Measurements from ENCODE around the gene MED8. TPM values are rescaled to one million over a fixed set of nuclear protein-coding genes. Genes with fewer than 3 reads are reported as not detected.

The MED8 gene
- total RNA-seq, 1 experiment from 2014 or later, result 36.0 TPM

DNA sequence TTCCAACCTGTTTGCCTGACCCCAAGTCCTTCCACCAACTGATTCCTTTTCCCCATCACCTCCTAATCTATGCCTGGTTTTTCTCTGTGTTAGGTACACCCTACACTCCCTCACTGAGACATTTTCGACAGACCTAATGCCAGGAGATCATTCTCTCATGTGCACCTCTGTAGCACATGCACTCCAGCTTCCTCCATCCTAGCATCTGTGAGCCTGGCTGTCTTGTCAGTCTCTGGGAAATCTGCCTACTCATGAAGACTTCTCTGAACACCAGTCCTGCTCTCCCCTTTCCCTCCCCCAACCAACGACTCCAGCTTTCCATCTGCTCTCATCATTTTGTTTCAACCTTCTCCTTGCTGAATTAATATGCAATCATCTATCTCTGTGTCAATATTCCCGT lies 987 bp downstream of the MED8 start:
- Histone ChIP-seq H3K27ac (ENCODE audit: low read depth, low read length) (no peak overlapping the region), H3K4me1 (ENCODE audit: control insufficient read depth in 1 of 2, insufficient read depth in 2 of 2, low read length in 2 of 2) (peaks cover 3 to 16% of the 10 kb centered on the region in 2 experiments; a peak in 3 of 4 replicates), H4K20me1 (ENCODE audit: insufficient read depth) (no peaks in the 10 kb centered on the region), H3K9me2 (ENCODE audit: insufficient read depth) (no peaks in the 10 kb centered on the region), H3K4me2 (ENCODE audit: low read length) (peak overlapping the region; percentile 80), H3K9ac (ENCODE audit: low read length) (peak overlapping the region; percentile 73), H3K27me3 (ENCODE audit: insufficient read depth, low read length) (no peaks in the 10 kb centered on the region), H3K4me3 (replicated peaks in 1 of 2; ENCODE audit: low read depth in 1 of 2, low read length in 2 of 2) (peak overlapping the region; percentile 84 to 97), H3K36me3 (ENCODE audit: control insufficient read depth in 1 of 2, insufficient read depth in 2 of 2, low read length in 2 of 2) (peaks cover 22 to 37% of the 10 kb centered on the region in 2 experiments), H3K79me2 (ENCODE audit: insufficient read depth, low read length) (peaks cover 36% of the 10 kb centered on the region), H2AFZ (ENCODE audit: low read depth, low read length, poor library complexity, severe bottlenecking) (no peak overlapping the region), H3K9me3 (ENCODE audit: control insufficient read depth in 1 of 2, insufficient read depth in 1 of 2, low read depth in 1 of 2, low read length in 2 of 2) (no peaks in the 10 kb centered on the region)
- no peak for TF ChIP-seq SIN3A (IDR thresholded peaks at IDR 0.05; ENCODE audit: low read depth)
- TF ChIP-seq EZH2 (IDR thresholded peaks at IDR 0.05), result no peak
- TF ChIP-seq, protein P1, sequence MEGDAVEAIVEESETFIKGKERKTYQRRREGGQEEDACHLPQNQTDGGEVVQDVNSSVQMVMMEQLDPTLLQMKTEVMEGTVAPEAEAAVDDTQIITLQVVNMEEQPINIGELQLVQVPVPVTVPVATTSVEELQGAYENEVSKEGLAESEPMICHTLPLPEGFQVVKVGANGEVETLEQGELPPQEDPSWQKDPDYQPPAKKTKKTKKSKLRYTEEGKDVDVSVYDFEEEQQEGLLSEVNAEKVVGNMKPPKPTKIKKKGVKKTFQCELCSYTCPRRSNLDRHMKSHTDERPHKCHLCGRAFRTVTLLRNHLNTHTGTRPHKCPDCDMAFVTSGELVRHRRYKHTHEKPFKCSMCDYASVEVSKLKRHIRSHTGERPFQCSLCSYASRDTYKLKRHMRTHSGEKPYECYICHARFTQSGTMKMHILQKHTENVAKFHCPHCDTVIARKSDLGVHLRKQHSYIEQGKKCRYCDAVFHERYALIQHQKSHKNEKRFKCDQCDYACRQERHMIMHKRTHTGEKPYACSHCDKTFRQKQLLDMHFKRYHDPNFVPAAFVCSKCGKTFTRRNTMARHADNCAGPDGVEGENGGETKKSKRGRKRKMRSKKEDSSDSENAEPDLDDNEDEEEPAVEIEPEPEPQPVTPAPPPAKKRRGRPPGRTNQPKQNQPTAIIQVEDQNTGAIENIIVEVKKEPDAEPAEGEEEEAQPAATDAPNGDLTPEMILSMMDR (IDR thresholded peaks at IDR 0.05 in 2 of 3, conservative IDR thresholded peaks at IDR 0.05 in 1 of 3; ENCODE audit: borderline replicate concordance in 1 of 3, insufficient read depth in 1 of 3, low read depth in 2 of 3, low read length in 2 of 3), result no peak
- TF ChIP-seq, protein P2, sequence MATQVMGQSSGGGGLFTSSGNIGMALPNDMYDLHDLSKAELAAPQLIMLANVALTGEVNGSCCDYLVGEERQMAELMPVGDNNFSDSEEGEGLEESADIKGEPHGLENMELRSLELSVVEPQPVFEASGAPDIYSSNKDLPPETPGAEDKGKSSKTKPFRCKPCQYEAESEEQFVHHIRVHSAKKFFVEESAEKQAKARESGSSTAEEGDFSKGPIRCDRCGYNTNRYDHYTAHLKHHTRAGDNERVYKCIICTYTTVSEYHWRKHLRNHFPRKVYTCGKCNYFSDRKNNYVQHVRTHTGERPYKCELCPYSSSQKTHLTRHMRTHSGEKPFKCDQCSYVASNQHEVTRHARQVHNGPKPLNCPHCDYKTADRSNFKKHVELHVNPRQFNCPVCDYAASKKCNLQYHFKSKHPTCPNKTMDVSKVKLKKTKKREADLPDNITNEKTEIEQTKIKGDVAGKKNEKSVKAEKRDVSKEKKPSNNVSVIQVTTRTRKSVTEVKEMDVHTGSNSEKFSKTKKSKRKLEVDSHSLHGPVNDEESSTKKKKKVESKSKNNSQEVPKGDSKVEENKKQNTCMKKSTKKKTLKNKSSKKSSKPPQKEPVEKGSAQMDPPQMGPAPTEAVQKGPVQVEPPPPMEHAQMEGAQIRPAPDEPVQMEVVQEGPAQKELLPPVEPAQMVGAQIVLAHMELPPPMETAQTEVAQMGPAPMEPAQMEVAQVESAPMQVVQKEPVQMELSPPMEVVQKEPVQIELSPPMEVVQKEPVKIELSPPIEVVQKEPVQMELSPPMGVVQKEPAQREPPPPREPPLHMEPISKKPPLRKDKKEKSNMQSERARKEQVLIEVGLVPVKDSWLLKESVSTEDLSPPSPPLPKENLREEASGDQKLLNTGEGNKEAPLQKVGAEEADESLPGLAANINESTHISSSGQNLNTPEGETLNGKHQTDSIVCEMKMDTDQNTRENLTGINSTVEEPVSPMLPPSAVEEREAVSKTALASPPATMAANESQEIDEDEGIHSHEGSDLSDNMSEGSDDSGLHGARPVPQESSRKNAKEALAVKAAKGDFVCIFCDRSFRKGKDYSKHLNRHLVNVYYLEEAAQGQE (IDR thresholded peaks at IDR 0.05; ENCODE audit: low read depth), result no peak
- no TSS peak for BruUV-seq (replicated peaks)
- intact Hi-C loops (cut with micrococcal nuclease), result no loop called here
- no peak for ATAC-seq
- DNase-seq (ENCODE audit: low read depth, low spot score), result no peak
- POLR2A ChIA-PET, result interaction anchor here (0.8 to 0.9 kb wide), 2 partner anchors 11 to 103 kb away, joined by 3 read pairs; partner anchors contain the start of gene C1orf210
- RAD21 ChIA-PET (ENCODE audit: low non-redundant PET in 1 of 2, low total read pairs in 2 of 2, uncharacterized antibody in 2 of 2, unreplicated experiment in 2 of 2), result no interaction called here
- CTCF ChIA-PET, result no interaction called here

All from HCT116 (cell line).